ENCODE measurements around the gene PGM1.

PGM1 gene

GRCh38 chr1:63626222-63626621, 33.0 kb downstream of the PGM1 start:
- H3K4me3 ChIP-seq (ENCODE audit: insufficient read depth, low read depth, low read length, poor library complexity, severe bottlenecking) = no peak overlapping the region
- peaks cover 14% of the 10 kb centered on the region for H3K36me3 ChIP-seq (ENCODE audit: control insufficient read depth, insufficient read depth, low read length)
- H3K9me3 ChIP-seq (ENCODE audit: control insufficient read depth, low read length) = no peaks in the 10 kb centered on the region
- no peak for DNase-seq
- no peaks in the 10 kb centered on the region for H3K4me1 ChIP-seq (ENCODE audit: control insufficient read depth, insufficient read depth, low read length, poor library complexity, severe bottlenecking)
- no peak overlapping the region for H3K27ac ChIP-seq (ENCODE audit: insufficient read depth, low read length, poor library complexity, severe bottlenecking)
- no peaks in the 10 kb centered on the region for H3K27me3 ChIP-seq (replicated peaks; ENCODE audit: control insufficient read depth, insufficient read depth, low read length, poor library complexity, severe bottlenecking)

GRCh38 chr1:63628607-63629006, 35.4 kb downstream of the PGM1 start:
- H3K27me3 ChIP-seq (replicated peaks; ENCODE audit: control insufficient read depth, insufficient read depth, low read length, poor library complexity, severe bottlenecking) = no peaks in the 10 kb centered on the region
- DNase-seq = no peak
- H3K36me3 ChIP-seq (ENCODE audit: control insufficient read depth, insufficient read depth, low read length) = peaks cover 30% of the 10 kb centered on the region
- no peak overlapping the region for H3K4me3 ChIP-seq (ENCODE audit: insufficient read depth, low read depth, low read length, poor library complexity, severe bottlenecking)
- H3K27ac ChIP-seq (ENCODE audit: insufficient read depth, low read length, poor library complexity, severe bottlenecking) = no peak overlapping the region
- no peaks in the 10 kb centered on the region for H3K4me1 ChIP-seq (ENCODE audit: control insufficient read depth, insufficient read depth, low read length, poor library complexity, severe bottlenecking)
- H3K9me3 ChIP-seq (ENCODE audit: control insufficient read depth, low read length) = no peaks in the 10 kb centered on the region

- H3K27ac ChIP-seq (ENCODE audit: insufficient read depth, low read length, poor library complexity, severe bottlenecking) = no peak overlapping the region
- no peaks in the 10 kb centered on the region for H3K4me1 ChIP-seq (ENCODE audit: control insufficient read depth, insufficient read depth, low read length, poor library complexity, severe bottlenecking)
- DNase-seq = no peak
- peaks cover 32% of the 10 kb centered on the region for H3K36me3 ChIP-seq (ENCODE audit: control insufficient read depth, insufficient read depth, low read length)
- H3K9me3 ChIP-seq (ENCODE audit: control insufficient read depth, low read length) = no peaks in the 10 kb centered on the region
- H3K4me3 ChIP-seq (ENCODE audit: insufficient read depth, low read depth, low read length, poor library complexity, severe bottlenecking) = no peak overlapping the region
- no peaks in the 10 kb centered on the region for H3K27me3 ChIP-seq (replicated peaks; ENCODE audit: control insufficient read depth, insufficient read depth, low read length, poor library complexity, severe bottlenecking)
Observed at GRCh38 chr1:63630238-63630637, 37.0 kb downstream of the PGM1 start.

GRCh38 chr1:63630666-63631065, 37.5 kb downstream of the PGM1 start:
- DNase-seq = no peak
- Histone ChIP-seq H3K27me3 (replicated peaks; ENCODE audit: control insufficient read depth, insufficient read depth, low read length, poor library complexity, severe bottlenecking) (no peaks in the 10 kb centered on the region), H3K36me3 (ENCODE audit: control insufficient read depth, insufficient read depth, low read length) (peaks cover 36% of the 10 kb centered on the region), H3K4me3 (ENCODE audit: insufficient read depth, low read depth, low read length, poor library complexity, severe bottlenecking) (no peak overlapping the region), H3K4me1 (ENCODE audit: control insufficient read depth, insufficient read depth, low read length, poor library complexity, severe bottlenecking) (no peaks in the 10 kb centered on the region), H3K27ac (ENCODE audit: insufficient read depth, low read length, poor library complexity, severe bottlenecking) (no peak overlapping the region), H3K9me3 (ENCODE audit: control insufficient read depth, low read length) (no peaks in the 10 kb centered on the region)

GRCh38 chr1:63632110-63632509, 38.9 kb downstream of the PGM1 start:
- no peak overlapping the region for H3K27ac ChIP-seq (ENCODE audit: insufficient read depth, low read length, poor library complexity, severe bottlenecking)
- H3K4me1 ChIP-seq (ENCODE audit: control insufficient read depth, insufficient read depth, low read length, poor library complexity, severe bottlenecking) = no peaks in the 10 kb centered on the region
- no peaks in the 10 kb centered on the region for H3K9me3 ChIP-seq (ENCODE audit: control insufficient read depth, low read length)
- DNase-seq = no peak
- H3K36me3 ChIP-seq (ENCODE audit: control insufficient read depth, insufficient read depth, low read length) = peaks cover 50% of the 10 kb centered on the region
- no peak overlapping the region for H3K4me3 ChIP-seq (ENCODE audit: insufficient read depth, low read depth, low read length, poor library complexity, severe bottlenecking)
- no peaks in the 10 kb centered on the region for H3K27me3 ChIP-seq (replicated peaks; ENCODE audit: control insufficient read depth, insufficient read depth, low read length, poor library complexity, severe bottlenecking)

GRCh38 chr1:63633281-63633680, 40.1 kb downstream of the PGM1 start:
- H3K36me3 ChIP-seq (ENCODE audit: control insufficient read depth, insufficient read depth, low read length) = peaks cover 52% of the 10 kb centered on the region
- no peak overlapping the region for H3K4me3 ChIP-seq (ENCODE audit: insufficient read depth, low read depth, low read length, poor library complexity, severe bottlenecking)
- no peaks in the 10 kb centered on the region for H3K4me1 ChIP-seq (ENCODE audit: control insufficient read depth, insufficient read depth, low read length, poor library complexity, severe bottlenecking)
- no peak overlapping the region for H3K27ac ChIP-seq (ENCODE audit: insufficient read depth, low read length, poor library complexity, severe bottlenecking)
- no peaks in the 10 kb centered on the region for H3K27me3 ChIP-seq (replicated peaks; ENCODE audit: control insufficient read depth, insufficient read depth, low read length, poor library complexity, severe bottlenecking)
- H3K9me3 ChIP-seq (ENCODE audit: control insufficient read depth, low read length) = no peaks in the 10 kb centered on the region
- DNase-seq = no peak

- no peak overlapping the region for H3K27ac ChIP-seq (ENCODE audit: insufficient read depth, low read length, poor library complexity, severe bottlenecking)
- H3K4me3 ChIP-seq (ENCODE audit: insufficient read depth, low read depth, low read length, poor library complexity, severe bottlenecking) = no peak overlapping the region
- no peaks in the 10 kb centered on the region for H3K4me1 ChIP-seq (ENCODE audit: control insufficient read depth, insufficient read depth, low read length, poor library complexity, severe bottlenecking)
- no peaks in the 10 kb centered on the region for H3K27me3 ChIP-seq (replicated peaks; ENCODE audit: control insufficient read depth, insufficient read depth, low read length, poor library complexity, severe bottlenecking)
- peaks cover 49% of the 10 kb centered on the region for H3K36me3 ChIP-seq (ENCODE audit: control insufficient read depth, insufficient read depth, low read length)
- DNase-seq = no peak
- H3K9me3 ChIP-seq (ENCODE audit: control insufficient read depth, low read length) = no peaks in the 10 kb centered on the region
Observed at GRCh38 chr1:63634471-63634870, 41.3 kb downstream of the PGM1 start.

GRCh38 chr1:63635681-63636080, 42.5 kb downstream of the PGM1 start:
- no peak for DNase-seq
- Histone ChIP-seq H3K9me3 (ENCODE audit: control insufficient read depth, low read length) (no peaks in the 10 kb centered on the region), H3K4me1 (ENCODE audit: control insufficient read depth, insufficient read depth, low read length, poor library complexity, severe bottlenecking) (no peaks in the 10 kb centered on the region), H3K27me3 (replicated peaks; ENCODE audit: control insufficient read depth, insufficient read depth, low read length, poor library complexity, severe bottlenecking) (no peaks in the 10 kb centered on the region), H3K27ac (ENCODE audit: insufficient read depth, low read length, poor library complexity, severe bottlenecking) (no peak overlapping the region), H3K36me3 (ENCODE audit: control insufficient read depth, insufficient read depth, low read length) (peaks cover 40% of the 10 kb centered on the region), H3K4me3 (ENCODE audit: insufficient read depth, low read depth, low read length, poor library complexity, severe bottlenecking) (no peak overlapping the region)

- H3K27ac ChIP-seq (ENCODE audit: insufficient read depth, low read length, poor library complexity, severe bottlenecking) = no peak overlapping the region
- no peaks in the 10 kb centered on the region for H3K4me1 ChIP-seq (ENCODE audit: control insufficient read depth, insufficient read depth, low read length, poor library complexity, severe bottlenecking)
- DNase-seq = no peak
- H3K9me3 ChIP-seq (ENCODE audit: control insufficient read depth, low read length) = no peaks in the 10 kb centered on the region
- no peak overlapping the region for H3K4me3 ChIP-seq (ENCODE audit: insufficient read depth, low read depth, low read length, poor library complexity, severe bottlenecking)
- H3K36me3 ChIP-seq (ENCODE audit: control insufficient read depth, insufficient read depth, low read length) = peaks cover 36% of the 10 kb centered on the region
- H3K27me3 ChIP-seq (replicated peaks; ENCODE audit: control insufficient read depth, insufficient read depth, low read length, poor library complexity, severe bottlenecking) = no peaks in the 10 kb centered on the region
Observed at GRCh38 chr1:63636192-63637105, 43.2 kb downstream of the PGM1 start.

- Histone ChIP-seq H3K4me3 (ENCODE audit: insufficient read depth, low read depth, low read length, poor library complexity, severe bottlenecking) (no peak overlapping the region), H3K9me3 (ENCODE audit: control insufficient read depth, low read length) (no peaks in the 10 kb centered on the region), H3K4me1 (ENCODE audit: control insufficient read depth, insufficient read depth, low read length, poor library complexity, severe bottlenecking) (no peaks in the 10 kb centered on the region), H3K27ac (ENCODE audit: insufficient read depth, low read length, poor library complexity, severe bottlenecking) (no peak overlapping the region), H3K36me3 (ENCODE audit: control insufficient read depth, insufficient read depth, low read length) (peaks cover 27% of the 10 kb centered on the region), H3K27me3 (replicated peaks; ENCODE audit: control insufficient read depth, insufficient read depth, low read length, poor library complexity, severe bottlenecking) (no peaks in the 10 kb centered on the region)
- no peak for DNase-seq
Observed at GRCh38 chr1:63638471-63638870, 45.3 kb downstream of the PGM1 start.

Measured in effector memory CD4-positive, alpha-beta T cell (primary cell).